Neural cell (in vitro differentiated cells): Measurements from ENCODE around the gene GLI3. TPM values are rescaled to one million over a fixed set of nuclear protein-coding genes. Genes with fewer than 3 reads are reported as not detected.

ENCODE experiments used
- H2AFZ ChIP-seq: fragments of 200-600, 300-800 bp; sonication (generic), shearing (Covaris generic); 2 replicates; pipeline ENCODE4 v1.6.0; 2014; ENCODE audit warnings: low read depth, mild to moderate bottlenecking, antibody characterized with exemption, low read length, moderate library complexity
- H3F3A ChIP-seq: fragments of 200-600 bp; shearing (Covaris generic); 2 replicates; pipeline ENCODE4 v1.6.1; 2016; ENCODE audit warnings: mild to moderate bottlenecking, moderate library complexity, mixed read lengths, antibody characterized with exemption, low read length; ENCODE audit not compliant: insufficient read depth, poor library complexity, severe bottlenecking
- H3K27ac ChIP-seq: fragments of 200-600, 300-800 bp; sonication (generic), shearing (Covaris generic); 2 replicates; pipeline ENCODE4 v1.5.1; 2014; ENCODE audit warnings: mild to moderate bottlenecking, low read length, moderate library complexity
- H3K27me3 ChIP-seq: fragments of 300-800, 200-600 bp; sonication (generic), shearing (Covaris generic); 2 replicates; pipeline ENCODE4 v1.6.0; 2014; ENCODE audit warnings: mild to moderate bottlenecking, low read depth, low read length, moderate library complexity; ENCODE audit not compliant: insufficient read depth
- H3K36me3 ChIP-seq: fragments of 300-800, 200-600 bp; sonication (generic), shearing (Covaris generic); 2 replicates; pipeline ENCODE4 v1.5.1; 2014; ENCODE audit warnings: mild to moderate bottlenecking, antibody characterized with exemption, low read length, moderate library complexity; ENCODE audit not compliant: insufficient read depth
- H3K4me2 ChIP-seq: fragments of 300-800, 200-600 bp; sonication (generic), shearing (Covaris generic); 2 replicates; pipeline ENCODE4 v1.6.0; 2014; ENCODE audit warnings: mild to moderate bottlenecking, low read length
- H3K4me3 ChIP-seq: fragments of 300-800, 200-600 bp; sonication (generic), shearing (Covaris generic); 2 replicates; pipeline ENCODE4 v1.5.1; 2014; ENCODE audit warnings: mild to moderate bottlenecking, low read length, moderate library complexity
- H3K79me2 ChIP-seq: fragments of 200-600 bp; shearing (Covaris generic); replicated peaks from 2 replicates; pipeline ENCODE4 v1.6.0; 2014; ENCODE audit warnings: mild to moderate bottlenecking, low read length, moderate library complexity; ENCODE audit not compliant: insufficient read depth
- H3K9ac ChIP-seq: fragments of 300-800, 200-600 bp; sonication (generic), shearing (Covaris generic); 2 replicates; pipeline ENCODE4 v1.6.1; 2016; ENCODE audit warnings: mild to moderate bottlenecking, low read length, mixed read lengths
- H3K9me2 ChIP-seq: fragments of 200-600 bp; shearing (Covaris generic); 2 replicates; pipeline ENCODE4 v1.6.1; 2016; ENCODE audit warnings: mild to moderate bottlenecking, low read length, mixed read lengths; ENCODE audit not compliant: insufficient read depth
- H3K9me3 ChIP-seq: fragments of 200-600, 300-800 bp; sonication (generic), shearing (Covaris generic); 2 replicates; pipeline ENCODE4 v1.6.1; 2016; ENCODE audit warnings: mild to moderate bottlenecking, mixed run types, low read length, moderate library complexity, mixed read lengths
- H4K20me1 ChIP-seq: fragments of 200-600 bp; shearing (Covaris generic); 2 replicates; pipeline ENCODE4 v1.6.1; 2016; ENCODE audit warnings: mild to moderate bottlenecking, mixed run types; ENCODE audit not compliant: insufficient read depth
- CTCF ChIP-seq: fragments of 450-650 bp; IDR thresholded peaks from 2 replicates; pipeline ENCODE4 v1.5.1; 2014; ENCODE audit warnings: antibody characterized with exemption, mild to moderate bottlenecking, moderate library complexity; ENCODE audit not compliant: poor library complexity, severe bottlenecking
- EP300 ChIP-seq: fragments of 450-650 bp; conservative IDR thresholded peaks from 2 replicates; pipeline ENCODE4 v1.6.1; 2014; ENCODE audit warnings: antibody characterized with exemption, mild to moderate bottlenecking, moderate library complexity; ENCODE audit not compliant: poor library complexity, severe bottlenecking
- EZH2 ChIP-seq: fragments of 200-600, 300-800 bp; shearing (Covaris generic), sonication (generic); IDR thresholded peaks from 2 replicates; pipeline ENCODE4 v1.6.1; 2014; ENCODE audit warnings: antibody characterized with exemption, low read length, borderline replicate concordance, mild to moderate bottlenecking; ENCODE audit not compliant: insufficient read depth, poor library complexity, severe bottlenecking
- MXI1 ChIP-seq: fragments of 450-650 bp; conservative IDR thresholded peaks from 2 replicates; pipeline ENCODE4 v1.6.1; 2014; ENCODE audit warnings: antibody characterized with exemption, mild to moderate bottlenecking; ENCODE audit not compliant: poor library complexity, severe bottlenecking
- POLR2AphosphoS5 ChIP-seq: IDR thresholded peaks from 2 replicates; pipeline ENCODE4 v1.6.1; 2012
- RAD21 ChIP-seq: fragments of 450-650 bp; conservative IDR thresholded peaks from 2 replicates; pipeline ENCODE4 v1.6.1; 2014; ENCODE audit warnings: antibody characterized with exemption, mild to moderate bottlenecking, moderate library complexity
- REST ChIP-seq: IDR thresholded peaks from 2 replicates; pipeline ENCODE4 v1.6.1; 2012; ENCODE audit warnings: borderline replicate concordance
- SMC3 ChIP-seq: fragments of 450-650 bp; conservative IDR thresholded peaks from 2 replicates; pipeline ENCODE4 v1.6.1; 2014; ENCODE audit warnings: antibody characterized with exemption, mild to moderate bottlenecking, moderate library complexity; ENCODE audit not compliant: poor library complexity
- TAF1 ChIP-seq: IDR thresholded peaks from 2 replicates; pipeline ENCODE4 v1.6.1; 2012; ENCODE audit warnings: low read depth
- polyA plus RNA-seq: library from polyadenylated mRNA; depleted of rRNA; stranded (reverse); fragments of >200 nt; gene quantifications from 2 replicates; pipeline ENCODE4 v1.2.3, GENCODE V29; 2014

The GLI3 gene
- polyA plus RNA-seq, 1 donor from 2014 or later, result 0.19 TPM

GRCh38 chr7:42240416-42240815, 3.4 kb upstream of the GLI3 start:
- H3K9me2 ChIP-seq, result no peaks in the 10 kb centered on the region
- peaks cover 8% of the 10 kb centered on the region for H3K79me2 ChIP-seq
- H3K27me3 ChIP-seq, result peaks cover 9% of the 10 kb centered on the region
- no peaks in the 10 kb centered on the region for H3F3A ChIP-seq
- no peaks in the 10 kb centered on the region for H3K9me3 ChIP-seq
- H4K20me1 ChIP-seq, result no peaks in the 10 kb centered on the region
- no peak overlapping the region for H3K27ac ChIP-seq
- no peak for TF ChIP-seq MXI1
- TF ChIP-seq RAD21, result no peak
- TF ChIP-seq SMC3, result no peak
- no peak for TF ChIP-seq EP300
- no peak for TF ChIP-seq EZH2
- no peak for TF ChIP-seq POLR2AphosphoS5
- no peak for TF ChIP-seq REST
- TF ChIP-seq CTCF, result no peak
- H3K4me2 ChIP-seq, result no peak overlapping the region
- H2AFZ ChIP-seq, result no peak overlapping the region
- H3K36me3 ChIP-seq, result no peaks in the 10 kb centered on the region
- H3K4me3 ChIP-seq, result no peak overlapping the region
- H3K9ac ChIP-seq, result no peak overlapping the region

GRCh38 chr7:42238709-42239366, 1.8 kb upstream of the GLI3 start:
- no peak overlapping the region for H2AFZ ChIP-seq
- H3K79me2 ChIP-seq, result peaks cover 24% of the 10 kb centered on the region
- no peak overlapping the region for H3K9ac ChIP-seq
- no peak for TF ChIP-seq MXI1
- TF ChIP-seq SMC3, result no peak
- no peak for TF ChIP-seq POLR2AphosphoS5
- TF ChIP-seq CTCF, result no peak
- TF ChIP-seq TAF1, result no peak
- no peak for TF ChIP-seq EZH2
- no peak for TF ChIP-seq EP300
- no peak for TF ChIP-seq RAD21
- TF ChIP-seq REST, result no peak
- no peak overlapping the region for H3K4me2 ChIP-seq
- no peak overlapping the region for H3K27ac ChIP-seq
- no peaks in the 10 kb centered on the region for H3F3A ChIP-seq
- no peaks in the 10 kb centered on the region for H4K20me1 ChIP-seq
- no peaks in the 10 kb centered on the region for H3K9me2 ChIP-seq
- peak overlapping the region; percentile 59 for H3K4me3 ChIP-seq
- no peaks in the 10 kb centered on the region for H3K9me3 ChIP-seq
- H3K36me3 ChIP-seq, result no peaks in the 10 kb centered on the region
- peaks cover 23% of the 10 kb centered on the region for H3K27me3 ChIP-seq
